HepG2 (cell line): ENCODE data around the gene CHEK2. TPM values are rescaled to one million over a fixed set of nuclear protein-coding genes. Genes with fewer than 3 reads are reported as not detected.
A peak's percentile ranks its signal among the peaks of the same experiment; 100 is the strongest.

ENCODE experiments used
- BORCS8-MEF2B ChIP-seq: sonication (generic); formaldehyde crosslinking; IDR thresholded peaks from 2 replicates; pipeline ENCODE4 v1.8.0; 2022; ENCODE audit warnings: mild to moderate bottlenecking, missing genetic modification reagents
- GATAD1 ChIP-seq: IDR thresholded peaks from 2 replicates; pipeline ENCODE4 v1.6.1; 2016; ENCODE audit warnings: missing genetic modification reagents, missing compliant biosample characterization
- KLF9 ChIP-seq: IDR thresholded peaks from 2 replicates; pipeline ENCODE4 v1.6.1; 2016; ENCODE audit warnings: low read depth
- MTA1 ChIP-seq: sonication (generic); formaldehyde crosslinking; IDR thresholded peaks from 2 replicates; pipeline ENCODE4 v1.4.0; 2020; ENCODE audit warnings: missing genetic modification reagents, mild to moderate bottlenecking, borderline replicate concordance
- PTBP1 ChIP-seq: fragments of 200-400 bp; formaldehyde crosslinking; IDR thresholded peaks from 2 replicates; pipeline ENCODE4 v1.6.1; 2018; ENCODE audit warnings: low read length, low read depth; ENCODE audit not compliant: poor library complexity, severe bottlenecking
- RBFOX2 ChIP-seq: fragments of 200-400 bp; formaldehyde crosslinking; IDR thresholded peaks from 2 replicates; pipeline ENCODE4 v1.6.1; 2017; ENCODE audit warnings: low read depth, mild to moderate bottlenecking, low read length
- RXRB ChIP-seq: IDR thresholded peaks from 2 replicates; pipeline ENCODE4 v1.6.1; 2016; ENCODE audit warnings: borderline replicate concordance, missing genetic modification reagents, missing compliant biosample characterization
- SIX4 ChIP-seq: sonication (generic); formaldehyde crosslinking; IDR thresholded peaks from 2 replicates; pipeline ENCODE4 v1.4.0; 2020; ENCODE audit warnings: missing genetic modification reagents
- SPEN ChIP-seq: sonication (generic); formaldehyde crosslinking; IDR thresholded peaks from 2 replicates; pipeline ENCODE4 v1.5.1; 2020; ENCODE audit warnings: low read depth, mild to moderate bottlenecking, missing genetic modification reagents
- TEAD3 ChIP-seq: optimal IDR thresholded peaks from 2 replicates; pipeline ENCODE3; 2016; ENCODE audit warnings: borderline replicate concordance
- TP53 ChIP-seq: sonication (generic); formaldehyde crosslinking; conservative IDR thresholded peaks from 2 replicates; pipeline ENCODE4 v1.4.0; 2020; ENCODE audit warnings: missing genetic modification reagents
- ZFAT ChIP-seq: sonication (generic); formaldehyde crosslinking; conservative IDR thresholded peaks from 2 replicates; pipeline ENCODE4 v1.8.1; 2023; ENCODE audit warnings: missing genetic modification reagents, inconsistent platforms
- ZMYM4 ChIP-seq: sonication (generic); formaldehyde crosslinking; IDR thresholded peaks from 2 replicates; pipeline ENCODE4 v1.8.1; 2023; ENCODE audit warnings: mild to moderate bottlenecking, missing genetic modification reagents
- ZNF234 ChIP-seq: sonication (generic); formaldehyde crosslinking; conservative IDR thresholded peaks from 2 replicates; pipeline ENCODE4 v1.5.1; 2020; ENCODE audit warnings: mild to moderate bottlenecking, missing genetic modification reagents
- ZNF552 ChIP-seq: sonication (generic); formaldehyde crosslinking; IDR thresholded peaks from 2 replicates; pipeline ENCODE4 v1.9.0; 2022; ENCODE audit warnings: missing genetic modification reagents, mild to moderate bottlenecking, borderline replicate concordance
- ZNF614 ChIP-seq: IDR thresholded peaks from 2 replicates; pipeline ENCODE4 v1.6.1; 2018; ENCODE audit warnings: missing biosample characterization, missing genetic modification reagents, inconsistent platforms, borderline replicate concordance
- polyA plus RNA-seq, 8 experiments: library from polyadenylated mRNA; depleted of rRNA in 3 of 8; stranded (reverse) in 7 of 8; unstranded in 1 of 8; fragments of >200 nt; fragmentation: Illumina TruSeq in 4 of 8; extraction: Trizol in 4 of 8; gene quantifications; 2 replicates each; pipeline versions ENCODE4 v1.2.1 to v1.2.3, GENCODE V29; 2011 to 2016; ENCODE audit warnings: low read depth in 4 of 8, missing spikeins in 1 of 8, mixed read lengths in 1 of 8; ENCODE audit not compliant: insufficient read depth in 1 of 8
- total RNA-seq, 5 experiments: library from RNA; depleted of rRNA; stranded (reverse); fragments of >200 nt; fragmentation: Illumina TruSeq; extraction: Trizol; gene quantifications; 2 replicates each; pipeline ENCODE4 v1.2.3, GENCODE V29; 2016; ENCODE audit warnings: low read depth in 1 of 5
- TF ChIP-seq, protein P1 (sequence below), 2 experiments: sonication (generic) in 1 of 2; formaldehyde crosslinking in 1 of 2; IDR thresholded peaks; 2 replicates each; pipeline versions ENCODE4 v1.6.1 to v1.9.0; 2014 to 2022; ENCODE audit warnings: antibody characterized with exemption in 1 of 2, borderline replicate concordance in 1 of 2, inconsistent platforms in 1 of 2, low read depth in 1 of 2, missing genetic modification reagents in 1 of 2
- TF ChIP-seq, protein P2 (sequence below): sonication (generic); formaldehyde crosslinking; IDR thresholded peaks from 2 replicates; pipeline ENCODE4 v1.5.0; 2020; ENCODE audit warnings: mild to moderate bottlenecking, missing genetic modification reagents, moderate library complexity
- TF ChIP-seq, protein P3 (sequence below): sonication (generic); formaldehyde crosslinking; IDR thresholded peaks from 2 replicates; pipeline ENCODE4 v1.4.0; 2020; ENCODE audit warnings: mild to moderate bottlenecking, missing genetic modification reagents

The CHEK2 gene
- total and polyA plus RNA-seq, 2 of the 13 experiments (the other 11 are each of a cell fraction or from before 2014, with no cell fraction given), result 27.0 to 40.5 TPM

GRCh38 chr22:28772633-28773460 is 31.2 kb upstream of the CHEK2 start, which contains the start of gene CCDC117 (continued):
- TF ChIP-seq, protein P1, sequence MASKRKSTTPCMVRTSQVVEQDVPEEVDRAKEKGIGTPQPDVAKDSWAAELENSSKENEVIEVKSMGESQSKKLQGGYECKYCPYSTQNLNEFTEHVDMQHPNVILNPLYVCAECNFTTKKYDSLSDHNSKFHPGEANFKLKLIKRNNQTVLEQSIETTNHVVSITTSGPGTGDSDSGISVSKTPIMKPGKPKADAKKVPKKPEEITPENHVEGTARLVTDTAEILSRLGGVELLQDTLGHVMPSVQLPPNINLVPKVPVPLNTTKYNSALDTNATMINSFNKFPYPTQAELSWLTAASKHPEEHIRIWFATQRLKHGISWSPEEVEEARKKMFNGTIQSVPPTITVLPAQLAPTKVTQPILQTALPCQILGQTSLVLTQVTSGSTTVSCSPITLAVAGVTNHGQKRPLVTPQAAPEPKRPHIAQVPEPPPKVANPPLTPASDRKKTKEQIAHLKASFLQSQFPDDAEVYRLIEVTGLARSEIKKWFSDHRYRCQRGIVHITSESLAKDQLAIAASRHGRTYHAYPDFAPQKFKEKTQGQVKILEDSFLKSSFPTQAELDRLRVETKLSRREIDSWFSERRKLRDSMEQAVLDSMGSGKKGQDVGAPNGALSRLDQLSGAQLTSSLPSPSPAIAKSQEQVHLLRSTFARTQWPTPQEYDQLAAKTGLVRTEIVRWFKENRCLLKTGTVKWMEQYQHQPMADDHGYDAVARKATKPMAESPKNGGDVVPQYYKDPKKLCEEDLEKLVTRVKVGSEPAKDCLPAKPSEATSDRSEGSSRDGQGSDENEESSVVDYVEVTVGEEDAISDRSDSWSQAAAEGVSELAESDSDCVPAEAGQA (IDR thresholded peaks at IDR 0.05; ENCODE audit: low read depth), result peak; percentile 80
- TF ChIP-seq, protein P1 (CRISPR knock-in tag; IDR thresholded peaks at IDR 0.05; ENCODE audit: borderline replicate concordance), result peak; percentile 63; the same call in 1 of the 2 replicates
- TF ChIP-seq RXRB (CRISPR knock-in tag), result peak; percentile 73; the same call in 1 of the 2 replicates
- TF ChIP-seq, protein P2, sequence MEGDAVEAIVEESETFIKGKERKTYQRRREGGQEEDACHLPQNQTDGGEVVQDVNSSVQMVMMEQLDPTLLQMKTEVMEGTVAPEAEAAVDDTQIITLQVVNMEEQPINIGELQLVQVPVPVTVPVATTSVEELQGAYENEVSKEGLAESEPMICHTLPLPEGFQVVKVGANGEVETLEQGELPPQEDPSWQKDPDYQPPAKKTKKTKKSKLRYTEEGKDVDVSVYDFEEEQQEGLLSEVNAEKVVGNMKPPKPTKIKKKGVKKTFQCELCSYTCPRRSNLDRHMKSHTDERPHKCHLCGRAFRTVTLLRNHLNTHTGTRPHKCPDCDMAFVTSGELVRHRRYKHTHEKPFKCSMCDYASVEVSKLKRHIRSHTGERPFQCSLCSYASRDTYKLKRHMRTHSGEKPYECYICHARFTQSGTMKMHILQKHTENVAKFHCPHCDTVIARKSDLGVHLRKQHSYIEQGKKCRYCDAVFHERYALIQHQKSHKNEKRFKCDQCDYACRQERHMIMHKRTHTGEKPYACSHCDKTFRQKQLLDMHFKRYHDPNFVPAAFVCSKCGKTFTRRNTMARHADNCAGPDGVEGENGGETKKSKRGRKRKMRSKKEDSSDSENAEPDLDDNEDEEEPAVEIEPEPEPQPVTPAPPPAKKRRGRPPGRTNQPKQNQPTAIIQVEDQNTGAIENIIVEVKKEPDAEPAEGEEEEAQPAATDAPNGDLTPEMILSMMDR (CRISPR knock-in tag), result 0 out of 2 replicates have a peak, but pooled peaks have one; percentile 12
- TF ChIP-seq ZNF614 (CRISPR knock-in tag), result peak; percentile 68; the same call in 1 of the 2 replicates
- TF ChIP-seq TEAD3 (CRISPR knock-in tag), result peak; percentile 70
- TF ChIP-seq ZMYM4 (CRISPR knock-in tag), result peak; percentile 81
- TF ChIP-seq BORCS8-MEF2B (CRISPR knock-in tag), result peak; percentile 77; the same call in 1 of the 2 replicates
- peak; percentile 95 for TF ChIP-seq RBFOX2
- no peak for TF ChIP-seq PTBP1
- TF ChIP-seq ZNF234, result no peak
- TF ChIP-seq GATAD1, result peak; percentile 81
- 0 out of 2 replicates have a peak, but pooled peaks have one; percentile 15 for TF ChIP-seq TP53
- TF ChIP-seq, protein P3, sequence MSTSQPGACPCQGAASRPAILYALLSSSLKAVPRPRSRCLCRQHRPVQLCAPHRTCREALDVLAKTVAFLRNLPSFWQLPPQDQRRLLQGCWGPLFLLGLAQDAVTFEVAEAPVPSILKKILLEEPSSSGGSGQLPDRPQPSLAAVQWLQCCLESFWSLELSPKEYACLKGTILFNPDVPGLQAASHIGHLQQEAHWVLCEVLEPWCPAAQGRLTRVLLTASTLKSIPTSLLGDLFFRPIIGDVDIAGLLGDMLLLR (CRISPR knock-in tag), result no peak
- TF ChIP-seq MTA1 (CRISPR knock-in tag), result peak; percentile 76; the same call in 1 of the 2 replicates
- TF ChIP-seq ZFAT (CRISPR knock-in tag), result peak; percentile 66; the same call in 1 of the 2 replicates
- TF ChIP-seq ZNF552 (CRISPR knock-in tag), result no peak
- TF ChIP-seq KLF9 (CRISPR knock-in tag), result no peak
- peak; percentile 70; the same call in 1 of the 2 replicates for TF ChIP-seq SPEN (CRISPR knock-in tag)
- TF ChIP-seq SIX4 (CRISPR knock-in tag), result peak; percentile 47; the same call in 1 of the 2 replicates
